Fibroblast of lung (primary cell): ENCODE results near the gene EIF4A3.

Experiments used
- EZH2 ChIP-seq: IDR thresholded peaks from 2 replicates; pipeline ENCODE4 v1.5.1; 2012; ENCODE audit warnings: low read length, control low read depth, mild to moderate bottlenecking; ENCODE audit errors: missing control alignments
- TF ChIP-seq, protein P1 (sequence below), 2 donors: IDR thresholded peaks in 1 of 2; conservative IDR thresholded peaks in 1 of 2; 1 replicate in 1 of 2; 2 replicates in 1 of 2; pipeline ENCODE4 v1.5.1; 2011 to 2012; ENCODE audit warnings: low read length in 2 of 2, control low read depth in 1 of 2, inconsistent platforms in 1 of 2, low read depth in 1 of 2, mild to moderate bottlenecking in 1 of 2

DNA sequence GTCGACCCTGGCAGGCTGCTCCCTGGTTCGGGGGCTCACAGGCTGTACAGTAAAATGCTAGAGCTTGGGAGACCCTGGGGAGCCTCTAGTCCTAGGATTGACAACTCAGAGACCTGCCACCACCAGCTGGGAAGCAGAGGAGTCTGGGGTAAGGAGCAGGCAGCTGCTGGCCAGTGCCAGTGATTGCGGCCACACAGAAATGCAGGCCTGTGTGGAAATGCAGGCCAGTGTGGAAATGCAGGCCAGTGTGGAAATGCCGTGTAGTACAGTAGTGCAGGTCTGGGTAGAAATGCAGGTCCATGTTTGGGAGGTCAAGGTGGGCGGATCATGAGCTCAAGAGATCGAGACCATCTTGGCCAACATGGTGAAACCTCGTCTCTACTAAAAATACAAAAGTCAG, 49.7 kb upstream of the EIF4A3 start:
- TF ChIP-seq EZH2 = no peak
- TF ChIP-seq, protein P1, sequence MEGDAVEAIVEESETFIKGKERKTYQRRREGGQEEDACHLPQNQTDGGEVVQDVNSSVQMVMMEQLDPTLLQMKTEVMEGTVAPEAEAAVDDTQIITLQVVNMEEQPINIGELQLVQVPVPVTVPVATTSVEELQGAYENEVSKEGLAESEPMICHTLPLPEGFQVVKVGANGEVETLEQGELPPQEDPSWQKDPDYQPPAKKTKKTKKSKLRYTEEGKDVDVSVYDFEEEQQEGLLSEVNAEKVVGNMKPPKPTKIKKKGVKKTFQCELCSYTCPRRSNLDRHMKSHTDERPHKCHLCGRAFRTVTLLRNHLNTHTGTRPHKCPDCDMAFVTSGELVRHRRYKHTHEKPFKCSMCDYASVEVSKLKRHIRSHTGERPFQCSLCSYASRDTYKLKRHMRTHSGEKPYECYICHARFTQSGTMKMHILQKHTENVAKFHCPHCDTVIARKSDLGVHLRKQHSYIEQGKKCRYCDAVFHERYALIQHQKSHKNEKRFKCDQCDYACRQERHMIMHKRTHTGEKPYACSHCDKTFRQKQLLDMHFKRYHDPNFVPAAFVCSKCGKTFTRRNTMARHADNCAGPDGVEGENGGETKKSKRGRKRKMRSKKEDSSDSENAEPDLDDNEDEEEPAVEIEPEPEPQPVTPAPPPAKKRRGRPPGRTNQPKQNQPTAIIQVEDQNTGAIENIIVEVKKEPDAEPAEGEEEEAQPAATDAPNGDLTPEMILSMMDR (conservative IDR thresholded peaks at IDR 0.05 in 1 of 2, IDR thresholded peaks at IDR 0.05 in 1 of 2; ENCODE audit: low read depth in 1 of 2, low read length in 2 of 2) = no peak
